ENCODE results near the gene IL33.

GRCh38 chr9:6209966-6210365 is 5.6 kb upstream of the IL33 start:
- TF ChIP-seq EZH2 (IDR thresholded peaks at IDR 0.05; ENCODE audit: borderline replicate concordance, insufficient read depth, low read depth, low read length, poor library complexity, severe bottlenecking) (no peak), CTCF (IDR thresholded peaks at IDR 0.05) (no peak)

Data from B cell (primary cell).